Fibroblast of lung (primary cell): Measurements from ENCODE around the gene PODXL2. TPM values are rescaled to one million over a fixed set of nuclear protein-coding genes. Genes with fewer than 3 reads are reported as not detected.

ENCODE experiments used
- DNase-seq, 2 donors: peaks; one replicate each; pipeline versions ENCODE4 v3.0.0 to v3.0.0-alpha.2; 2010; ENCODE audit warnings: low read depth in 2 of 2
- H2AFZ ChIP-seq: 2 replicates; pipeline ENCODE4 v1.5.1; 2012; ENCODE audit warnings: low read length, control low read depth, inconsistent platforms
- H3K27ac ChIP-seq: 2 replicates; pipeline ENCODE4 v1.5.1; 2011; ENCODE audit warnings: low read length, control low read depth; ENCODE audit not compliant: insufficient read depth
- H3K27me3 ChIP-seq: 2 replicates; pipeline ENCODE4 v1.5.1; 2011; ENCODE audit warnings: mild to moderate bottlenecking, low read length; ENCODE audit not compliant: control insufficient read depth, insufficient read depth
- H3K36me3 ChIP-seq: 2 replicates; pipeline ENCODE4 v1.5.1; 2011; ENCODE audit warnings: low read length; ENCODE audit not compliant: control insufficient read depth, insufficient read depth
- H3K4me1 ChIP-seq: 2 replicates; pipeline ENCODE4 v1.5.1; 2011; ENCODE audit warnings: low read length; ENCODE audit not compliant: control insufficient read depth, insufficient read depth; ENCODE audit errors: extremely low read depth
- H3K4me2 ChIP-seq: 2 replicates; pipeline ENCODE4 v1.5.1; 2011; ENCODE audit warnings: low read length, control low read depth; ENCODE audit not compliant: insufficient read depth; ENCODE audit errors: extremely low read depth
- H3K4me3 ChIP-seq, 4 experiments: fragments of 200-600 bp in 1 of 4; sonication (generic) in 1 of 4; replicated peaks in 1 of 4; 2 replicates each; pipeline ENCODE4 v1.5.1; 2011 to 2016; ENCODE audit warnings: low read length in 4 of 4, low read depth in 3 of 4, mild to moderate bottlenecking in 3 of 4, control low read depth in 2 of 4, inconsistent platforms in 1 of 4, mixed read lengths in 1 of 4; ENCODE audit not compliant: insufficient read depth in 1 of 4; ENCODE audit errors: control extremely low read depth in 1 of 4
- H3K79me2 ChIP-seq: 2 replicates; pipeline ENCODE4 v1.5.1; 2012; ENCODE audit warnings: mild to moderate bottlenecking, low read length, inconsistent platforms; ENCODE audit not compliant: control insufficient read depth, insufficient read depth
- H3K9ac ChIP-seq: 2 replicates; pipeline ENCODE4 v1.5.1; 2011; ENCODE audit warnings: mild to moderate bottlenecking, low read length, control low read depth; ENCODE audit not compliant: insufficient read depth
- H3K9me3 ChIP-seq: 2 replicates; pipeline ENCODE4 v1.5.1; 2012; ENCODE audit warnings: low read depth, low read length; ENCODE audit not compliant: control insufficient read depth, insufficient read depth
- H4K20me1 ChIP-seq: 2 replicates; pipeline ENCODE4 v1.5.1; 2011; ENCODE audit warnings: low read length; ENCODE audit not compliant: control insufficient read depth, insufficient read depth; ENCODE audit errors: extremely low read depth
- EZH2 ChIP-seq: IDR thresholded peaks from 2 replicates; pipeline ENCODE4 v1.5.1; 2012; ENCODE audit warnings: low read length, control low read depth, mild to moderate bottlenecking; ENCODE audit errors: missing control alignments
- polyA plus RNA-seq, 2 donors: library from polyadenylated mRNA; depleted of rRNA in 1 of 2; stranded (reverse) in 1 of 2; unstranded in 1 of 2; fragments of >200 nt; gene quantifications; 2 replicates each; pipeline ENCODE4 v1.2.1, GENCODE V29; 2011 to 2012; ENCODE audit warnings: missing spikeins in 1 of 2
- total RNA-seq: library from RNA; depleted of rRNA; stranded (reverse); fragments of >200 nt; gene quantifications from 2 replicates; pipeline ENCODE4 v1.2.1, GENCODE V29; 2014
- TF ChIP-seq, protein P1 (sequence below), 2 donors: IDR thresholded peaks in 1 of 2; conservative IDR thresholded peaks in 1 of 2; 1 replicate in 1 of 2; 2 replicates in 1 of 2; pipeline ENCODE4 v1.5.1; 2011 to 2012; ENCODE audit warnings: low read length in 2 of 2, control low read depth in 1 of 2, inconsistent platforms in 1 of 2, low read depth in 1 of 2, mild to moderate bottlenecking in 1 of 2

Gene PODXL2
- total and polyA plus RNA-seq, 2 donors (not counting 1 experiment from before 2014, with no cell fraction given) = 0.50 to 0.98 TPM

DNA sequence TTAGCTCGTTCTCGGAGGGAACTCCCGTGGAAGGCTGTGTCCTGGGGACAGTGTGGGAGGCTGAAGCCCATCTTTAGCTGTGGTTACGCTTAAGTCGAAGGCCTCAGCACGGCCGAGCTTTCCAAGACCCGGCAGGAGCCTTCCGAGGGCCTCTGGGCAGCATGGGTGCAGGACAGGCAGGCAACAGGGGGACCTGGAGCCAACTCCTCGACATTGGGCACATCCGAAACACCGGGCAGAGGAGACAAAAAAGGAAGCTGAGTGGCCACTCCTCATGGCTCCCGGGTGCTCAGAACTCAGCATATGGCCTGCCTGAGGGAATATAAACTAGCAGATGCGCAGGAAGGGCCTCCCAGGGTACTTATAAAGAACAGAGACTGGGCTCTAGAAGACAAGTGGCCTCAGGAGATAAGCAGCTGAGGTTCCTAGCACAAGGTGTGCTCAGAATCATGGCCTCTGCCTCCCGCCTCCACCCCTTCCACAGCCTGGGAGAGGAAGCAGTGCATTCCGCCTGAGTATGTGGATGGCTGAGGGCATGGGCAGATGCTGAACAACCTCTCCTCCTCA lies 77.9 kb downstream of the PODXL2 start:
- no peaks in the 10 kb centered on the region for H3K9me3 ChIP-seq
- no peaks in the 10 kb centered on the region for H3K27me3 ChIP-seq
- no peak overlapping the region for H3K27ac ChIP-seq
- TF ChIP-seq, protein P1, sequence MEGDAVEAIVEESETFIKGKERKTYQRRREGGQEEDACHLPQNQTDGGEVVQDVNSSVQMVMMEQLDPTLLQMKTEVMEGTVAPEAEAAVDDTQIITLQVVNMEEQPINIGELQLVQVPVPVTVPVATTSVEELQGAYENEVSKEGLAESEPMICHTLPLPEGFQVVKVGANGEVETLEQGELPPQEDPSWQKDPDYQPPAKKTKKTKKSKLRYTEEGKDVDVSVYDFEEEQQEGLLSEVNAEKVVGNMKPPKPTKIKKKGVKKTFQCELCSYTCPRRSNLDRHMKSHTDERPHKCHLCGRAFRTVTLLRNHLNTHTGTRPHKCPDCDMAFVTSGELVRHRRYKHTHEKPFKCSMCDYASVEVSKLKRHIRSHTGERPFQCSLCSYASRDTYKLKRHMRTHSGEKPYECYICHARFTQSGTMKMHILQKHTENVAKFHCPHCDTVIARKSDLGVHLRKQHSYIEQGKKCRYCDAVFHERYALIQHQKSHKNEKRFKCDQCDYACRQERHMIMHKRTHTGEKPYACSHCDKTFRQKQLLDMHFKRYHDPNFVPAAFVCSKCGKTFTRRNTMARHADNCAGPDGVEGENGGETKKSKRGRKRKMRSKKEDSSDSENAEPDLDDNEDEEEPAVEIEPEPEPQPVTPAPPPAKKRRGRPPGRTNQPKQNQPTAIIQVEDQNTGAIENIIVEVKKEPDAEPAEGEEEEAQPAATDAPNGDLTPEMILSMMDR (conservative IDR thresholded peaks at IDR 0.05 in 1 of 2, IDR thresholded peaks at IDR 0.05 in 1 of 2; ENCODE audit: low read depth in 1 of 2, low read length in 2 of 2) = no peak
- TF ChIP-seq EZH2 = no peak
- no peak overlapping the region for H2AFZ ChIP-seq
- H3K9ac ChIP-seq = no peak overlapping the region
- H3K36me3 ChIP-seq = no peaks in the 10 kb centered on the region
- H3K4me2 ChIP-seq = no peak overlapping the region
- H4K20me1 ChIP-seq = no peaks in the 10 kb centered on the region
- H3K4me3 ChIP-seq = no peak overlapping the region
- H3K79me2 ChIP-seq = no peaks in the 10 kb centered on the region
- peaks cover 3% of the 10 kb centered on the region for H3K4me1 ChIP-seq
- DNase-seq = no peak

DNA sequence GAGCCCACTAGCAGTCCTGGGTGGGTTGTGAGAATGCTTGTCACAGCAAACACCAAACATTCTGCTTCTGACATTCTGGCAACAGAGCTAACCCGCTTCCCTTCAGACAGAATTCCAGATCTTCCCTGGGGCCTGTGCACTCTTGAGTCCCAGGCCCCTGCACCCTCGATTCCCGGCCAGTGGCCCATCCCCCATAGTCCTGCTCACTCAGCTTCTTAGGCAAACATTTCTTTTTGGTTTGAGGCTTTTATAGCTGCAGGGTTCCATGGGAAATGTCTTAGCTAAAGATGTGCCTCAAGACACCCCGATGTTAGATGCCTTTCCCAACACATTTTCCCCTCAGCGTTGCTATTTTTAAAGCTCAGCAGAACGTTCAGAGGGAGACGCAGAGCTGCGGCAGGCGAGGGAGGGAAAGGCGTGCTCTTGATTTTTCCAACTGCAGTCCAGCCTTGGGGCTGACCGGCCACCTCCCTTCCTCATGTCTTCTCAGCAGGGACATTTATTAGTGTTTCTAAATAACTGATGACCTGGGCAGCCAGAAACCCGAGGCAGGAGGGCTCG lies 78.9 kb downstream of the PODXL2 start:
- Histone ChIP-seq H3K9me3 (no peaks in the 10 kb centered on the region), H3K4me3 (no peak overlapping the region), H3K4me2 (no peak overlapping the region), H3K27ac (no peak overlapping the region), H3K4me1 (peaks cover 3% of the 10 kb centered on the region), H3K79me2 (no peaks in the 10 kb centered on the region), H4K20me1 (no peaks in the 10 kb centered on the region), H3K27me3 (no peaks in the 10 kb centered on the region), H3K9ac (no peak overlapping the region), H3K36me3 (no peaks in the 10 kb centered on the region), H2AFZ (no peak overlapping the region)
- no peak for DNase-seq
- TF ChIP-seq, protein P1 (conservative IDR thresholded peaks at IDR 0.05 in 1 of 2, IDR thresholded peaks at IDR 0.05 in 1 of 2; ENCODE audit: low read depth in 1 of 2, low read length in 2 of 2) = no peak
- TF ChIP-seq EZH2 = no peak

DNA sequence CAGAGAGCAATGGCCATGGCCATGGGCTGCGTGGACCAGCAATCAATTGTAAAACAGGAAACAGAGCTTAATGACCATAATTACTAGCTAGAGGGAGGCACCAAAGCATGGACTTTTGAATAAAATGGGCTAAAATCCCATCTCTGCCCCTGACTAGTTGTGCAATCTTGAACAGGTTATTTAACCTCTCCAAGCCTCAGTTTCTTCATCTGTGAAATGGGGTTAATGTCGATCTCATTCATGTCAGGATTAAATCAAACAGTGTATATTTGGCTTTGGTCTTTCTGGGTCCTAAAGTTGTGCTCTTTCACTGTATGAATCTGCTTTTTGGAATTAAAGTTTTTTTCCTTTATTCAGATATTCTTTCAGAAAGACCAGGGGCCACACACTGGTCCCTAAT lies 79.9 kb downstream of the PODXL2 start:
- H3K27me3 ChIP-seq = no peaks in the 10 kb centered on the region
- no peak overlapping the region for H3K4me2 ChIP-seq
- no peaks in the 10 kb centered on the region for H3K9me3 ChIP-seq
- H4K20me1 ChIP-seq = no peaks in the 10 kb centered on the region
- no peak overlapping the region for H3K27ac ChIP-seq
- no peaks in the 10 kb centered on the region for H3K4me1 ChIP-seq
- DNase-seq = no peak
- H3K79me2 ChIP-seq = no peaks in the 10 kb centered on the region
- no peak for TF ChIP-seq EZH2
- TF ChIP-seq, protein P1 (conservative IDR thresholded peaks at IDR 0.05 in 1 of 2, IDR thresholded peaks at IDR 0.05 in 1 of 2; ENCODE audit: low read depth in 1 of 2, low read length in 2 of 2) = no peak
- H3K9ac ChIP-seq = no peak overlapping the region
- H3K36me3 ChIP-seq = peaks cover 2% of the 10 kb centered on the region
- no peak overlapping the region for H2AFZ ChIP-seq
- no peak overlapping the region for H3K4me3 ChIP-seq
